Measurements from ENCODE around the gene ADD3. TPM values are rescaled to one million over a fixed set of nuclear protein-coding genes. Genes with fewer than 3 reads are reported as not detected.
"Not testable (repeated sequence)": the region's sequence is repeated elsewhere in the genome, so short reads cannot be mapped to it uniquely, and the experiment has no call there.

ADD3 gene
- total RNA-seq, 2 donors from 2014 or later = 158 to 377 TPM

GRCh38 chr10:110048781-110049180, 41.0 kb downstream of the ADD3 start:
- Histone ChIP-seq H3K9me3 (no peaks in the 10 kb centered on the region), H3K27ac (no peak overlapping the region), H3K27me3 (no peaks in the 10 kb centered on the region), H3K4me3 (no peak overlapping the region), H3K36me3 (no peaks in the 10 kb centered on the region), H3K4me1 (peaks cover 0 to 23% of the 10 kb centered on the region in 2 donors)
- no peak for DNase-seq (ENCODE audit: low spot score)
- TF ChIP-seq CTCF (IDR thresholded peaks at IDR 0.05) = no peak

GRCh38 chr10:110049889-110050591, 42.3 kb downstream of the ADD3 start:
- not testable (repeated sequence) for H3K9me3 ChIP-seq, H3K27ac ChIP-seq
- peaks cover 0 to 23% of the 10 kb centered on the region in 2 donors for H3K4me1 ChIP-seq

GRCh38 chr10:110051487-110051886, 43.7 kb downstream of the ADD3 start:
- no peaks in the 10 kb centered on the region for H3K27me3 ChIP-seq
- peaks cover 0 to 31% of the 10 kb centered on the region in 2 donors for H3K4me1 ChIP-seq
- H3K4me3 ChIP-seq = no peak overlapping the region
- no peak for DNase-seq (ENCODE audit: low spot score)
- H3K27ac ChIP-seq = no peak overlapping the region
- no peaks in the 10 kb centered on the region for H3K9me3 ChIP-seq
- H3K36me3 ChIP-seq = no peaks in the 10 kb centered on the region
- TF ChIP-seq CTCF (IDR thresholded peaks at IDR 0.05) = no peak

More at GRCh38 chr10:110049889-110050591, 42.3 kb downstream of the ADD3 start:
- not testable (repeated sequence) for DNase-seq (ENCODE audit: low spot score); H3K36me3 ChIP-seq; H3K4me3 ChIP-seq; H3K27me3 ChIP-seq

- peaks cover 0 to 40% of the 10 kb centered on the region in 2 donors for H3K4me1 ChIP-seq
- no peak for DNase-seq (ENCODE audit: low spot score)
- no peaks in the 10 kb centered on the region for H3K36me3 ChIP-seq
- no peaks in the 10 kb centered on the region for H3K27me3 ChIP-seq
- no peaks in the 10 kb centered on the region for H3K9me3 ChIP-seq
- no peak overlapping the region for H3K27ac ChIP-seq
- no peak overlapping the region for H3K4me3 ChIP-seq
- no peak for TF ChIP-seq CTCF (IDR thresholded peaks at IDR 0.05)
These were observed 45.1 kb downstream of the ADD3 start for GRCh38 chr10:110052916-110053315.

GRCh38 chr10:110056822-110057221, 49.0 kb downstream of the ADD3 start:
- H3K4me3 ChIP-seq = no peak overlapping the region
- H3K36me3 ChIP-seq = no peaks in the 10 kb centered on the region
- no peaks in the 10 kb centered on the region for H3K9me3 ChIP-seq
- no peaks in the 10 kb centered on the region for H3K27me3 ChIP-seq
- TF ChIP-seq CTCF (IDR thresholded peaks at IDR 0.05) = no peak
- H3K4me1 ChIP-seq = peaks cover 0 to 68% of the 10 kb centered on the region in 2 donors
- H3K27ac ChIP-seq = peak overlapping the region in 1 of 2 donors; percentile 15
- no peak for DNase-seq (ENCODE audit: low spot score)

GRCh38 chr10:110057456-110057855, 49.7 kb downstream of the ADD3 start:
- no peaks in the 10 kb centered on the region for H3K36me3 ChIP-seq
- no peak overlapping the region for H3K4me3 ChIP-seq
- no peak for DNase-seq (ENCODE audit: low spot score)
- peak overlapping the region in 1 of 2 donors; percentile 15 for H3K27ac ChIP-seq
- no peaks in the 10 kb centered on the region for H3K27me3 ChIP-seq
- no peaks in the 10 kb centered on the region for H3K9me3 ChIP-seq
- peaks cover 0 to 61% of the 10 kb centered on the region in 2 donors for H3K4me1 ChIP-seq
- no peak for TF ChIP-seq CTCF (IDR thresholded peaks at IDR 0.05)

All from right atrium auricular region (tissue), 2 donors.